HG03196 (cell line): Measurements from ENCODE around the gene CTIF.

Source experiments
- ATAC-seq: cut with Tn5 transposase; IDR thresholded peaks from one replicate; pipeline ENCODE4 v1.9.1; 2021; ENCODE audit not compliant: unreplicated experiment

The CTIF gene

DNA sequence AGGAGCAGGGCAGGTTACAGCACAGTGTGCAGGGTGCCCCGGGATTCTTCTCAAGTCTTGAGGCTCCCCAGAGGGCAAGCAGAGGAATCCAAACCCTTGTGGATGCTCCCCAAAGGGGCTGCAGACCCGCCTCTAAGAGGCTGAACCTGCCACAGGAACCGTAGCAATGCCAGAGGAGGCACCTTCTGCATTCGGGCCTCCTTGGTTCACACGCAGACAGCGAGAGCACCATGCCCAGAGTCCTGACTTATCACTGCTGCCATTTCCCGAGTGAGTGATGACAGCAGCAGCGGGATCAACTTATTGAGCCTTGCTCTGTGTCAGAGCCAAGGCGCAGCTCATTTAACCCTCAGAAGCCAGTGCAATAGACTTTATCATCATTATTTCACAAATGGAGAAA lies 203.5 kb downstream of the CTIF start:
- ATAC-seq: no peak

DNA sequence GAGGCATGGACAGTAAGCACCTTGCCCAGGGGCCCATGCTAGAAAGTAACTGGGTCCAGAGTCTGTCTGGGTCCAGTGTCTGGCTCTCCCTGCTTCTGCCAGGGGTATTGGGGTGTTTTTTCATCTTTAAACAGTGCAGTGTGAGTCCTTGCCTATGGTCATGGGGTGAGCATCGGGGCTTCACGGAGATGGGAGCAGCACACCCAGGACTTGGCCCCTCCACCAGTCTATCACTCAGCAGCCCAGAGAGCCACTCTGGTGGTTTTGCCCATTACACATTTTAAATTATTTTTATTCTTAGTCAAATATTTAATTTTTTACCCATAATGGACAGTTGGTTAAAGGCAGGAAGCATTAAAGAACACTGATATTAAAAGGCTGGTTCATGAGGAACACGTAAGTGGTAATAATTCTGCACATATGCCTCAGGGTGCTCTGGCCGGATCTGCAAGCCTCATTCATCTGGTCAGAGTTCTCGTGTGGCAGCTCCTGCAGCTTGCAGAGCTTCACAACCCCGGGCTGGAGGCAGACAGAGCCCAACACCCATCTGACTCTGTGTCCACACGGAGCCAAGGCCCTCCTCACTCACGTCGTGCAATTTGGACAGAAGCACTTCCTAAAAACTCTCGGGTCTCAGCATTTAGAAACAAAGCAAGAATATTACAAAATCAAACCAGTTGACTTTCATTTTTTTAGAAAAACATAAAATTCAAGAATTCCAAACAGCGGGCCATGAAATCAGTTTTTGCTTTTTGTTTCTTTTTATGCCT lies 204.1 kb downstream of the CTIF start:
- ATAC-seq: no peak

DNA sequence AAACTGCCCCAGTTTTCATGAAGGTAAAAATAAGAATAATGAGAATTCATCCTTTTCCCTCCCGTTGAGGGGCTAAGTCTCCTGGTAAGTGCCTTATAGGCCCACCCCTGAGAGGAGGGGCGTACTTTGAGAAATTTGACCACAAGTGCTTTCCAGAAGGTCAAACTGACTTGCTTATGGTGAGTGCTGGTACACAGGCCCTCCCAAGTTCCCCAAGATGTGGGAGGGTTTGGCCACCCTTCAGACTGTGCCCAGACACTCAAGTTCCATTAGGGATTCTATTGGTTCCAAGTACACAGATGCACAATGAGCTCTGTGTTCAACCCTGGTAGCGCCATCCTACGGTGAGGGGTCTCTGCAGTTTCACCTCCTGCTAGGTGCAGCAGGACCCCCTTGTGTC lies 205.1 kb downstream of the CTIF start:
- ATAC-seq: no peak

DNA sequence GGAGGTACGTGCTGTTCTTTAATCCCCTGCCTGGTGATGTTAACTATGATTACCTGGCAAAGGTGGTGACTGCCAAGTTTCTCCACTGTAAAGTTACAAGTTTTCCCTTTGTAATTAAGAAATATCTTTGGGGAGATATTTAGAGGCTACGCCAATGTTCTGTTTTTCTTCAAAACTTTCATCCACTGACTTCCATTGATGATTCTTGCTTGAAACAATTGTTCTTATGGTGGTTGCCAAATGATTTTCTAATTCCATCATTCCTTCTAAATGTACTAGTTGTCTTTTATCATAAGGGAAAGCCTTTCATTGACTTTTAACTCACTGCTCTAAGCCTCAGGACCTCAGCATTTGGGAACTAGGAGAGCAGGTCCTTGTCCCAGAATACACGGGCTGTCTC lies 206.5 kb downstream of the CTIF start:
- ATAC-seq: no peak

DNA sequence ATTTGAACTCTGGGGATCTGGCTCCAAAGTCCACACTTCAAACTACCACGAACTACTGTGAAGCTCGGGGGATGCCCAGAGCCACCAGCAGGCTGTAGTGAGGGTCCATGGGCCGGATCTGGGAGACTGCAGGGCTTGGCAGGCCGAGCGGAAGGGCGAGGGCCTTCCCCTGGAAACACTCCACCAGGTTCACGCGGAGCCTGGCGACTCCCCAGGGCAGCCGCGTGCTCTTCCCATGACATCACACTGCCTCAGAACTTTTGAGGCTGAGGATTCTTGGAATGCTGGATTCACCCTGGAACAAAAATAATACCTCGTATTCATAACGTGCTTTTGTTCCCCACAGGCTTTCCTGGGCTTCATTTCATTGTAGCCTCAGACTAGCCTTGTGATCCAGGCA lies 210.9 kb downstream of the CTIF start:
- no peak for ATAC-seq

DNA sequence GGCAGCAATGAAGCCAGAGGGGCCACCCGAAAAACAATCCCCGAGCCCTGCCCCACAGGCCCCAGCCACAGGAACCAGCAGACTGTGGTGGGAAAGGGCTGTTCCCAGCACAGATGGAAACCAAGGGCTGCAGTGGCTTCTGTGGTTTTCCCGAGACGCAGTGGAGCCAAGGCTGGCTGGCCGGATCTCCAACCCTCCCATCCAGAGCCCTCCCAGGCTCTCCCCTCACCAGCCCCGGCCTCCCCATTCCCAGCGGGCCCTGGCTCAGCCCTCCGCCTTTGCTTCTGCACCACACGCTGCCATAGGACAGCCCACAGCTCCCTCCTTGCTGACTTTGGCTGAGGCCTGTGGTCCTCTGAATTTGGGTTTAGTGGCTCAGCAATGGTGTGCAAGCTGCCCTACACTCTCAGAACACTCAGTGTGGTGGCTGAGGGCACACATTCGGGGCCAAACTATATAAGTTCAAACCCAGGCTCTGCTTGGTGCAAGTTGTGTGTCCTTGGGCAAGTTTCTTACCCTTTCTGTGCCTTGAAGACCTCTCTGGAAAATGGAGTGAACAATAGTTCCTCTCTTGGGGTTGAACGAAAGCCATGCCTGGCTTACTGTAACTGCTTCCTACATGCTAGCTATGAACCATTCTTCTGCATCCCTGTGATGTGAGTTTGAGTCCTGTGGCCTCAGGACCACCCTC lies 211.8 kb downstream of the CTIF start:
- no peak for ATAC-seq

DNA sequence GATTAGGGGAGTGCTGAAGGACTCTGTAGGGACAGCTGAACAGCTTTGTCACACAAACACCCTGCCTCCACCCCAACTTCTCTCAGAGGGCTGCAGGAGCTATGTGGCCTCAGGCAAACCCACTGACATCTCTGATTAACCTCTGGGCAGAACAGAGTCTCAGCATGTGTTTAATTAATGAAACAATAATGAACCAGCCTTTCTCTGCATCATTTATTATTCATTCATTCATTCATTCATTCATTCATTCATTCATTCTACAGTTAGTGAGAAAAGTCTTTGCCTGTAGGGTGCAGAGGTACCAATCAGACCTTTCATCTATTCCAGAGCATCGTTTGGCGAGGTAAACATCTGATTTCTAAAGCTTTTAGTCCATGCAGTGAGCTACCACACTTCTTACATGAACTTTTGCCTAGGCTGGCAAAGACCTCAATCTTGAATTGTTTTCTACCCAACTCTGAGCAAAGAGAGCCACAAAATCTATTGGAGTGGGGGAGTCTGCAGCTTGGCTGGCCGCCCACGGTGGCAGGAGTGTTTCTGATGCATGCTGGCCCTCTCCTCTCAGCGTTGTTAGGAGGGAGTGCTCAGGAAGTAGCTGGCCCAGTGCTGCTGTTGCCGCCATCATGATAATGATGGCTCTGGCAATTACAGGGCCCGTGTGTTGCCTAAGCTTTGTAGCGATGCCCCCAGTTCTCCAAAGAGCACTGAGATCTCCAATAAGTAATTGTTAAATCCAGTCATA lies 213.1 kb downstream of the CTIF start:
- ATAC-seq: no peak

DNA sequence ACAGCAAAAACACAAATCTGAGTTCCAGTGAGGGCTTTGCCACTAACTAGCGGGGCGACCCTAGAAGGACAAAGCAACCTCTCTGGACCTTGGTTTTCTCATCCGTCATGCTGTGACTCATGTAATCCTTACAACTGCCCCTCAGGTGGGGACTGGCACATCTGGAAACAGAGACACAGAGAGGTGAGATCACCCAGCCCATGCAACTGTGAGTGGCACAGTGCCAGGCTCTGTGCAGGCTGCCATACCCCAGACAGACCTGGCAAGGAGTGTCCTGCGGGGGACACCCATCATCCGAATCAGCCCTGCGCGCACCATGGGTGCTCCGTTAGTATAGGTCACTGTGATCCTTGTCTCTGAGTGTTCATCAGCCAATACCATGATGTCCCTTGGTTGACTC lies 213.6 kb downstream of the CTIF start:
- no peak for ATAC-seq

DNA sequence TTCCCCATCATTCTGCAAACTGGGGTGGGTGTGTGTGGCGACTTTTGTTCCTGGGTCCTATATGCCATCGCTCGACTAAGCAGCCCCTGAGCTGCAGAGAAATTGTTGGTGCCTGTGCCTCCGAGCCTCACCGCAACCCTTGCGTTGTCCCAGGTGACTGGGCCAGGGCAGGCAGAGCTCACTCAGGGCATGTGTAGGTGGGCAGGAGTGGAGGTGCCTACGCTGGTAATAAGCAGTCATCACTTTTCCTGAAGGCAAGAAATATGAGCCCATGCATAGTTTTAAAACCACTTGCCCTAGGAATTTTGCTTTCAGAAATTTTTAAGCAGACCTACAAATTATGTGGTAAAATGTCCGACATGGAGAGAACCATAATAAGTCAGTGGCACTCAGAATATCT lies 214.1 kb downstream of the CTIF start:
- no peak for ATAC-seq

DNA sequence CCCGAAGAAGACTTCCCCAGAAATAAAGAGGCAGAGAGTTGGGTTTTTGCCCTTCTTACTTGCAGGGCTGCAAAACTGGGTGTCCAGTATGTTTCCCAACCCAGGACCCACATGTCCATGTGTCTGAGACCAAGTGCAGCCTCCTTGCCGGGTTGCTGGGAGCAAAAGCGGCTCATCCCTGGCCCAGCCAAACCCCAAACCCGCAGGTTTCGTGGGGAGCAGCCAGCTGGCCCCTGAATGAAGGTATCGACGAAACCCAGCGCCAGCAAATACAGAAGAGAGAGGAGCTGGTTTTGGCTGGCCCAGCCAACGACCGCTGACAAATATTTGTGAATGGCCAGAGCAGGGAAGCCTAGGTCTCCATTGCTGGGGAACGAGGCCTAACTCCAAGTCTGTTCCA lies 214.9 kb downstream of the CTIF start:
- ATAC-seq: no peak

DNA sequence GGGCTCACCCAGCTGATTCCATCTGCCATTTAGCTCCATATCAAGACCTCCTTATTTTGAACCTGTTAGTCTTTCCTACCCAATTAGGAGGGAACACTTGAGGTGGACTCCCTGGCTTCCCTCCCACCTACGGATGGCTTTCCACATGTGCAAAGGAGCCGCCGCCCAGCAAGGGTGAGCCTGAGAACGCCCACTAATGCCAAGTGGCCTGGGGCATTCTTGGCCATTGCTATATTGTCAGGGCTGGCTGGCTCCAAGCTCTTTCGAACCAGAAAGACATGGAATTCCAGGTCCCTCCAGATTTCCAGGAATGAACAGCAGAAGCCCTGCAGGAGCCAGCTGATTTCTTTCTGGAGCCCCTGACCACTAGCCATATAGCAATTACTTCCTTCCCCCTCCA lies 215.7 kb downstream of the CTIF start:
- no peak for ATAC-seq

DNA sequence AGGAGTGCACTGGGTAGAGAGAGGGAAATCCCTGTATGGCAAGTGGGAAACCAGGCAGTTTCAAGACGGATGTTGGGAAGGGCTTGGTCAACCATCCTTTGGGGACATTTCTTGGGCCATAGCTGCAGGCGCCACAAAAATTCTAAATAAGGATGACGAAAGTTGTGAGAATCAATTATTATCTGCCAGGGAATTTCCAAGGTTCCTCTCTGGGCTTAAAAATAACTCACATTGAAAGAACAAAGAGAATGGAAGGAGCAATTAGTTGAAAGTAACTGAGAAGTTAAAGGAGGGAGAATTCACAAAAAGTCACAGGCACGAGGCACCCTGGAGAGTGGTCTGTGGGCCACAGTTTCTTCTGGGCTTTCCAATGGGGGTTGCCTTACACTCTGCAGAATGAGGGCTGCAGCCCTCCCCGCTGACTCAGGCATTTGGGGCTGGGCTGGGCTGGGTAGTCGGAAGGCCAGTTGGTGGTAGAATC lies 216.2 kb downstream of the CTIF start:
- ATAC-seq: peak; percentile 50

DNA sequence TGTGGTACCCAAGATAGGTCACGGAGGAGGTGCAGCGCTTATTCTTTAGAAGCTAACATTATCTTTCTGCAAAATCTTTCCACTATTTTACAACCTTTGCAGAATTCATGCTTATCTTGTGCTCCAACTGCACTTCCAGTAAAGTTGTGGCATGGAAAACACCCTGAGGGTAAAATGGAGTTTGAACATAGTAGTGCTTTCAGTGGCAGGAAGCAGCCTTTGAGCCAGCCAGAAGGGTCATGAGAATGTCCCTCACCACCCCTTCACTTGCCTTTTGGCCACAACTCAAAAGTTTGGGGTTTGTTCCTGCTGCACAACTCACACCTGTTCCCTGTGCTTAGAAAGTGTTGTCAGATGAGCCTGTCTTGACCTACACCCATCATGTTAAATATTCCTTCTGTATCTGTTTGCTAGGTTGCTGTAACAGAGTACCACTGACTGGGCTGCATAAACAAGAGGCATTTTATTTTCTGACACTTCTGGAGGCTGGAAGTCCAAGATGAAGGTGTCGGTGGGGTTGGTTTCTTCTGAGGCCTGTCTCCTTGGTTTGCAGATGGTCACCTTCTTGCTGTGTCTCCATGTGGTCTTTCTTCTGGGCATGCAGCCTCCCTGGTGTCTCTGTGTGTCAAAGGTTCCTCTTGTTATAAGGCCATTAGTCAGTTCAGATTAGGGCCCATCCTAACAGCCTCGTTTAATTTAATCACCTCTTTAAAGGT lies 217.8 kb downstream of the CTIF start:
- no peak for ATAC-seq

DNA sequence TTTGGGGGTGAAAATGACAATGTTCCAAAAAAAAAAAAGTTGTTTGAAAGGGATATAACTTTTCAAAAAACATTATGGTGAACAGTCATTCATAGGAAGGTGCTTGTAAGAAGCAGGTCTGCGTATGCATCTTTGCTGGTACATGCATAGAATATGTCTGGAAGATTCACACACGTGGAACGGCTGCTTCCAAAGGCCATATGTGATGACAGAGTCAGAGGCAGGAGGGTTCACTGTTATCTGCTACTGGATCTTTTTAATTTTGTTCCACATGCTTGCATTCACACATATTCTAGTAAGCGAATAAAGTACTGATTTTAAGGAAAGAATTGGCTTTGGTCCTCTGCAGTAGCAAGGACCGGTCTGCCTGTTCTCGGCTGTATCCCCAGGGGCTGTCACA lies 218.5 kb downstream of the CTIF start:
- ATAC-seq: no peak

DNA sequence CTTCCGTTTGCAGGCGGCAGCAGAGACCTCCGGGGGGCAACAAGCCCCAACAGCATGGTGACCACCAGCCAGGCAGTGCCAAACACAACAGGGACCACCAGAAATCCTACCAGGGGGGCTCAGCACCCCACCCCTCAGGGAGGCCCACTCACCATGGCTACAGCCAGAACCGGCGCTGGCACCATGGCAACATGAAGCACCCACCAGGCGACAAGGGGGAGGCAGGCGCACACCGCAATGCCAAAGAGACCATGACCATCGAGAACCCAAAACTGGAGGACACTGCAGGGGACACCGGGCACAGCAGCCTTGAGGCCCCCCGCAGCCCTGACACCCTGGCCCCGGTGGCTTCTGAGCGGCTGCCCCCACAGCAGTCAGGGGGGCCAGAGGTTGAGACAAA lies 219.1 kb downstream of the CTIF start:
- no peak for ATAC-seq

DNA sequence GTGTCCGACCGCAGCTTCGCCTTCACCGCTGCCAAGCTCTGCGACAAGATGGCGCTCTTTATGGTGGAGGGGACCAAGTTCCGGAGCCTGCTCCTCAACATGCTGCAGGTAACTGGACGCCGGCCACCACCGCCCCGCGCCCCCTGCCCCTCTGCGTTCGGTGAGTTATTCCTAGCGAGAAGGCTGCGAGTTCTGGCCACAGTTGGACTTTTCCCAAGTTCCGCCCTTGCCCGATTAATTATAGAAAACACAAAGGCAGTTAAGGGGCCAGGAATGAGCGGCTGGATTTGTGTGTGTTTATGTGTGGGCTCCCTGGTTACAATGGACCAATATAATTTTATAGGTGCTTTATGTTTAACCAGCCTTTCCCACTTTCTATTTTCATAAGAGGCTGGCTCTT lies 222.8 kb downstream of the CTIF start:
- no peak for ATAC-seq

DNA sequence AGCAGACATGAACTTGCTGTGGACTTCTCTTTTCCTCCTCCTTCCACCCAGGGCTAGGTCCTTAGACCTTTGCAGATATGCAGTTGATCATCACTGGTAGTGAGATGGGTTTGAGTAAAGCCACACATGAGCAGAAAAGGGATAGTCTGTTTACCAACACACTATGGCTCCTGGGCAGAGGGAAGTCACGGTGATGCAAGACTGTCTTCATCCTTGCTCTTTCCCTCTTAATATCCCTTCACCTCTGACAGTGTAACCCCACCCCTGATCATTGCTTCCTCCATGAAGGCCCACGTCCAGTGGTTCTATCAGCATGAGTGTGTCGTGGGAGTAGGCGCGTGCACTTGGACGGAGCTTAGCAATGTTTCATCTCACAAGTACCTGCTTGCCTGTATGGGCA lies 223.2 kb downstream of the CTIF start:
- ATAC-seq: no peak

DNA sequence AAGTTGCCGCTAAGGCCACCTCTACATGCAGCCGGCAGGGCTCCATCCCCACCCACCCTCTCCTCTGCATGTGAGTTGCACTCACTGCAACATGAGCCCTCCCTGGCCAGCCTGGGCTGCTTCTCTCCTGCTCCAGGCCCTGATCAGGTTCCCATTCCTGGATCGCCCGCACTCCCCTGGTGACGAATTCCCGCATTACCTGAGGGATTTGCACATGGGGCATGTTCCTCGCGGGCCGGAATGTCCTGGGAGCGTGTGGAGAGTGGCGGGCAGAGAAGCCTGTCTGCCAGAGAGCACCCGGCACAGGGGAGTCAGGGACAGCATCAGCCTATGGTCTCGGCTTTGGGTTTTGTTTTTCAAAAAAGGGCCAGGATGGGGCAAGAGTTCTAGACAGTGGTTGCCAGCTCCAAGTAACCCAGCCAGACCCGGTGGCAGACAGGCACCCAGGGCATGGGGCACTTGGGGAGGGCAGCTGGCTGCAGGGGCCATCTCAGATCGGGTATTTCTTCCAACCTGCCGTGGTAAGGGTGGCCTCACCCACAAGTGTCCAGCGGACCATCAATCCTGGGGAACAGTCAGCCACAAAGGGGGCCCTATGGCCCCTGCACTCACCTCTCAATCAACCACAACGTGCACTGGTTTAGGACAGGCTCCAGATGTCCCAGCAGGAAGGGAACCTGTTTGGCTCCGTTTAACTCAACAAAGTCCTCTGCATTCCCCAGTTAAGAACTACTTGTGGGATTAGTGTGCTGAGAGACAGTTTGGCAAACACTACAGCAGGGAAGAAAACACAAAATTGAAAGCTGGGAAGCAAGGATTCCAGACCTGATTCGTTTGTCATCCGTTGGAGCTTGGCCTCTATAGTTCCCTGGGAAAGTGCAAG lies 224.2 kb downstream of the CTIF start:
- no peak for ATAC-seq

DNA sequence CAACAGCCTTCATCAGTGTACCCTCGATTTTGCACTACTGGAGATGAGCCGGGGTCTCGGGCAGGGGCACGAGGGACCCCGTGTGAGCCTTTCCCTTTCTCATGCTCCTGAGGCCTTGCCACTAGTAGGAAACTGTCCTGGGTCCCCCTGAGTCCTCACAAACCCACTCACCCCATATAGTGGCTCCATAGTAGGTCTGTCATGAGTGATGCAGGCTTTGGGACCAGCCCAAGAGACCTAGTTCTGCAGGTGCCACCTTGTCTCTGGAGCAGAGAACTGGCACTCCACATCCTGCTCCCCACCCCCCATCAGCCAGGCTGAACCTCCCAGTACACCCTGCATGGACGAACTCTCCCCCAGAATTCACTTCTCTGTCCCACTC lies 224.9 kb downstream of the CTIF start:
- ATAC-seq: no peak

DNA sequence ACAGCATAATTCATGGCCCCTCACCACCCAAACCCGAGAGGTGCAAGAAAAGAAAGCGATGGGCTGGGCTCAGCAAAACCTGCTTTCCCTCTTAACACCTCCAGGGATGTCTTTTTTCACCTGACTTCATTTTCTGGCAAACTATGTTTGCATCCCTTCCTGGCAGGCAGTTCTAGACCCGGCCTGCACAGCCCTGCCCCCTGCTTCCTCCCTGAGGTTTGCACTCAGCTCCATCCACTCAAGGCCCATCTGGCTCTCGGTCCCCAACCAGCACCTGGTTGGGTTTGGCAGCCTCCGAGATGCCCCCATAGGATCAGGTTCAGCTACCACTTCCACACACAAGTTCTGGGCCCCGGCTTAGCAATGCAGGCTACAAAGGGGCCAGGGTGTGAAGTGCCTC lies 226.2 kb downstream of the CTIF start:
- ATAC-seq: no peak
